ENCODE measurements around the gene TMA16. TPM values are rescaled to one million over a fixed set of nuclear protein-coding genes. Genes with fewer than 3 reads are reported as not detected.

TMA16 gene
- total RNA-seq, 1 donor from 2014 or later, result 43.4 TPM

GRCh38 chr4:163563592-163563991 is 69.1 kb downstream of the TMA16 start:
- DNase-seq (ENCODE audit: low read depth) (no peak), FAIRE-seq (no peak)
- Histone ChIP-seq H3K4me3 (ENCODE audit: low read depth, low read length) (no peak overlapping the region), H3K27me3 (ENCODE audit: control insufficient read depth, insufficient read depth, low read length) (no peaks in the 10 kb centered on the region), H3K36me3 (ENCODE audit: control insufficient read depth, insufficient read depth, low read length) (no peaks in the 10 kb centered on the region)
- TF ChIP-seq, protein P1, sequence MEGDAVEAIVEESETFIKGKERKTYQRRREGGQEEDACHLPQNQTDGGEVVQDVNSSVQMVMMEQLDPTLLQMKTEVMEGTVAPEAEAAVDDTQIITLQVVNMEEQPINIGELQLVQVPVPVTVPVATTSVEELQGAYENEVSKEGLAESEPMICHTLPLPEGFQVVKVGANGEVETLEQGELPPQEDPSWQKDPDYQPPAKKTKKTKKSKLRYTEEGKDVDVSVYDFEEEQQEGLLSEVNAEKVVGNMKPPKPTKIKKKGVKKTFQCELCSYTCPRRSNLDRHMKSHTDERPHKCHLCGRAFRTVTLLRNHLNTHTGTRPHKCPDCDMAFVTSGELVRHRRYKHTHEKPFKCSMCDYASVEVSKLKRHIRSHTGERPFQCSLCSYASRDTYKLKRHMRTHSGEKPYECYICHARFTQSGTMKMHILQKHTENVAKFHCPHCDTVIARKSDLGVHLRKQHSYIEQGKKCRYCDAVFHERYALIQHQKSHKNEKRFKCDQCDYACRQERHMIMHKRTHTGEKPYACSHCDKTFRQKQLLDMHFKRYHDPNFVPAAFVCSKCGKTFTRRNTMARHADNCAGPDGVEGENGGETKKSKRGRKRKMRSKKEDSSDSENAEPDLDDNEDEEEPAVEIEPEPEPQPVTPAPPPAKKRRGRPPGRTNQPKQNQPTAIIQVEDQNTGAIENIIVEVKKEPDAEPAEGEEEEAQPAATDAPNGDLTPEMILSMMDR (IDR thresholded peaks at IDR 0.05; ENCODE audit: insufficient read depth, low read length, severe bottlenecking), result no peak

- Histone ChIP-seq H3K27me3 (ENCODE audit: control insufficient read depth, insufficient read depth, low read length) (no peaks in the 10 kb centered on the region), H3K4me3 (ENCODE audit: low read depth, low read length) (no peak overlapping the region), H3K36me3 (ENCODE audit: control insufficient read depth, insufficient read depth, low read length) (no peaks in the 10 kb centered on the region)
- FAIRE-seq (no peak), DNase-seq (ENCODE audit: low read depth) (no peak)
- TF ChIP-seq, protein P1 (IDR thresholded peaks at IDR 0.05; ENCODE audit: insufficient read depth, low read length, severe bottlenecking), result no peak
These were observed 69.8 kb downstream of the TMA16 start for GRCh38 chr4:163564221-163564720.

DNA sequence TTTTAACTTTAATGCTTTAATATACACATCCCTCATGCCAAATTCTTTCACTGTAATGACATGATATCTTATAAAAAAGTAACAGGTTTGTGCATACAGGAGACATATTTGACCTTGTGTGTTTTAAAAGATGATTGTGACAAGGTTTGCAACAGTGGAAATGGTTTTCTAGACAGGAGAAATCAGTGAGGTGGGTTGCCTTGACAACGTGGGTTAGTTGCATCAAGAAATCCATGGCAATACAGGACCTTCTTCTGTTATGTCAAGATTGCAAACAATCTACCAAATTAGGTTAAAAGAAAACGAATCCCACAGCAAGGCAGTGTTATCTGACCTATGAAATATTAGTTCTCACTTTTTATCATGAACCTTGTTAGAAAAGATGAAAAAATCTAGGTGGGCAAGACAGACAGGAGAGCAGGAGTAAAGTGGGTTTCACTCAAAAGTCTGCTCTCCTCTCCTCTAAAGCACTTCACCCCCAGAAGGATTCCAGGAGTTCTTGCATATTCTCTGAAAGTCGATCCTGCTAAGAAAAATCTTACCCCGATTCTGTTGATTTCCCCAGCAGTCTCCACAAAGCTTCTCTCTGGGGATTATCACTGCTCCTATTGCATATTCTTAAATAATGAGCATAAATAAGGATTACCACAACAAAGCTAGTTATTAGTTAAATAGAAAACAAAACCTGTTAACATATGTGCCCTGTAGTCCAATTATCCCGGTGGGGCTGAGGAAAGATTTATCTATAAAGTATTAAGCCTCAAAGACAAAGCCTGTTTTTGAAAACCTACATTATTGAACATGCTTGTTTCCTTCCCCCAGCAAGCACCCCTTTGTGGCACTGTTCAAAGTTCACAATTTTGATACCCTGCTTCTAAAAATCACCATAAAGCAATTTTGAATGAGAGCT is 71.0 kb downstream of the TMA16 start:
- Histone ChIP-seq H3K27me3 (ENCODE audit: control insufficient read depth, insufficient read depth, low read length) (no peaks in the 10 kb centered on the region), H3K36me3 (ENCODE audit: control insufficient read depth, insufficient read depth, low read length) (no peaks in the 10 kb centered on the region), H3K4me3 (ENCODE audit: low read depth, low read length) (no peak overlapping the region)
- DNase-seq (ENCODE audit: low read depth) (no peak), FAIRE-seq (no peak)
- TF ChIP-seq, protein P1 (IDR thresholded peaks at IDR 0.05; ENCODE audit: insufficient read depth, low read length, severe bottlenecking), result no peak

DNA sequence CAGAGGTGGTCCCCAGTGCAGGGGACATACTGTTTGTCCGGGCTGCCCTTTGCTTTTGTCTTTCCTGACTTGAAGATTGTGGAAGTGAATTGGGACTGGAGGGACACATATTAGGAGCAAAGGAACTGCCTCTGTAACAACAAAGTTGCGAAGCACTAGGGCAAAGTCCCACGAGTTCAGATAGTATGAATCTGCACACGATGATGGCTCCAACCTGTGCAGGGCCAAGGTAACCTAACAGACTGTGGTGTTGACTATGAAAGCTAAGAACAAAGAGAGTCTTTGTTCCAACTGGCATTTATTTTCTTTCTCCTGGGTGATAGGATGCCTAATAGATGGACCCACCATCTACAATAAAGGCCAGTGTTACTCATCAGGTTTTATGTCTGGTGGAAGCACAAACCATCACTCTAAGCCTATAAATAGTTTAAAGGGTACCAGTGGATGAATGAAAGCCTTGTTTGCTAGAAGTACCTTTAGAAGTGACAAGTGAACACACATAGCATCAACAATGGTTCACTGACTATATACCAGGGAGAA is 71.8 kb downstream of the TMA16 start:
- no peaks in the 10 kb centered on the region for H3K27me3 ChIP-seq (ENCODE audit: control insufficient read depth, insufficient read depth, low read length)
- no peaks in the 10 kb centered on the region for H3K36me3 ChIP-seq (ENCODE audit: control insufficient read depth, insufficient read depth, low read length)
- FAIRE-seq (peak; percentile 32), DNase-seq (ENCODE audit: low read depth) (no peak)
- H3K4me3 ChIP-seq (ENCODE audit: low read depth, low read length), result no peak overlapping the region
- TF ChIP-seq, protein P1 (IDR thresholded peaks at IDR 0.05; ENCODE audit: insufficient read depth, low read length, severe bottlenecking), result no peak

DNA sequence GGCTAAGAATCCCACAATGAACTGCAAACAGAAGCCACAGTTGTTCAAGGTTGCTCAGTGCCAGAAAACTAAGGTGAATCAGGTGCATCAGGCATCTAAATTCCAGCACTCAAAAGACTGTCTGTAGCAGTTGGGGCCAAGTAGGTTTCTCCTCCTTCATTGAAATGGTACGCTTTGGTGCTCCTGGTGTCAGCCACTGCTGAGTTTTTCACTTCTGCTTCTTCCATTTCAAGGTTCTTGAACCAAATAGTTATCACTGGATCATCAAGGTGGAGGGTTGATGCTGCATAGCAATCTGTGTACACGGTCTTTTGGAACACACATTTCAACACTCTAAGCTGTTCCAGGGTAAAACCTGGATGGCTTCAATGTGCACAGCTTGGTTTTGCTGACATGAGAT is 74.4 kb downstream of the TMA16 start:
- TF ChIP-seq, protein P1 (IDR thresholded peaks at IDR 0.05; ENCODE audit: insufficient read depth, low read length, severe bottlenecking), result no peak
- DNase-seq (ENCODE audit: low read depth), result no peak
- FAIRE-seq, result no peak
- Histone ChIP-seq H3K27me3 (ENCODE audit: control insufficient read depth, insufficient read depth, low read length) (no peaks in the 10 kb centered on the region), H3K4me3 (ENCODE audit: low read depth, low read length) (no peak overlapping the region), H3K36me3 (ENCODE audit: control insufficient read depth, insufficient read depth, low read length) (no peaks in the 10 kb centered on the region)

Other genes starting within 250 kb of the TMA16 start
- gene NPY1R, start 162.1 kb upstream of the TMA16 start, total RNA-seq, result 0.26 TPM in 1 of 2 replicates, not detected in the other
- gene NPY5R, start 150.8 kb upstream of the TMA16 start, total RNA-seq, result not detected in 2 replicates
- under 0.01 TPM in 1 of 2 replicates, not detected in the other for gene TKTL2, start 20.9 kb upstream of the TMA16 start, total RNA-seq

Data from bronchial epithelial cell (primary cell).